Aortic smooth muscle cell (primary cell): ENCODE measurements around the gene ZNF793. TPM values are rescaled to one million over a fixed set of nuclear protein-coding genes. Genes with fewer than 3 reads are reported as not detected.

ENCODE experiments used
- total RNA-seq: library from RNA; depleted of rRNA; stranded (reverse); fragments of >200 nt; gene quantifications from 2 replicates; pipeline ENCODE4 v1.2.3, GENCODE V29; 2014

ZNF793 gene
- 0.87 and 1.6 TPM in 2 replicates for total RNA-seq

GRCh38 chr19:37506387-37507166 lies at the start of gene ZNF793:
ZNF793 (plus strand) TSS chr19:37506939; CDS start chr19:37523440, 16,501 bp downstream.

GRCh38 chr19:37466798-37467607 lies 39.7 kb upstream of the ZNF793 start, which contains the start of gene ZNF569:
ZNF569 (minus strand) TSS chr19:37467444; CDS start chr19:37444921, 22,523 bp downstream.

GRCh38 chr19:37468961-37469777 lies 37.6 kb upstream of the ZNF793 start, which contains the start of gene ZNF570:
ZNF570 (plus strand) TSS chr19:37469356; CDS start chr19:37470355, 999 bp downstream.

Other genes with a start within 250 kb of the ZNF793 start
- gene ZNF527, start 135.8 kb upstream of the ZNF793 start, total RNA-seq: 4.2 and 4.8 TPM in 2 replicates
- gene ZNF569, start 39.5 kb upstream of the ZNF793 start, total RNA-seq: 7.2 and 8.3 TPM in 2 replicates
- 8.2 and 9.9 TPM in 2 replicates for gene ZNF570, start 37.6 kb upstream of the ZNF793 start, total RNA-seq
- gene ZNF571, start 87.9 kb downstream of the ZNF793 start, total RNA-seq: 2.4 and 3.0 TPM in 2 replicates
- 0.81 and 0.92 TPM in 2 replicates for gene ZNF540, start 87.9 kb downstream of the ZNF793 start, total RNA-seq
- gene ZFP30, start 148.5 kb downstream of the ZNF793 start, total RNA-seq: 13.6 and 14.5 TPM in 2 replicates
- 3.0 and 3.5 TPM in 2 replicates for gene ZNF607, start 212.8 kb downstream of the ZNF793 start, total RNA-seq